Endothelial cell of umbilical vein (primary cell): ENCODE results near the gene ARHGAP27. TPM values are rescaled to one million over a fixed set of nuclear protein-coding genes. Genes with fewer than 3 reads are reported as not detected.
A peak's percentile ranks its signal among the peaks of the same experiment; 100 is the strongest.
"Not testable (repeated sequence)": the region's sequence is repeated elsewhere in the genome, so short reads cannot be mapped to it uniquely, and the experiment has no call there.

Experiments
- BruUV-seq: library from RNA; stranded (reverse); fragments of 400-500 nt; replicated peaks from 2 replicates; lab custom pipeline; 2021; lab: Mats Ljungman, UMichigan
- CTCF ChIA-PET: fragments of 300-600, 350-600 bp; sonication (Branson Sonifier 250); formaldehyde crosslinking; loops from one replicate; lab custom pipeline; 2021; ENCODE audit warnings: antibody characterized with exemption, inconsistent platforms; lab: Charles Lee
- POLR2A ChIA-PET: fragments of 300-600, 350-600 bp; sonication (Branson Sonifier 250); formaldehyde crosslinking; loops from one replicate; lab custom pipeline; 2021; ENCODE audit warnings: antibody characterized with exemption, inconsistent platforms; lab: Charles Lee
- DNase-seq: peaks from one replicate; pipeline ENCODE4 v3.0.0-alpha.2; 2011; ENCODE audit warnings: low read depth, low spot score
- FAIRE-seq: peaks from 2 replicates; lab custom pipeline; 2011; peaks lifted over from hg19 to GRCh38; lab: Jason Lieb, UNC
- H2AFZ ChIP-seq: 2 replicates; pipeline ENCODE4 v1.6.0; 2012; ENCODE audit warnings: low read depth, low read length, control low read depth, inconsistent platforms
- H3K27ac ChIP-seq: 2 replicates; pipeline ENCODE4 v1.5.1; 2011; ENCODE audit warnings: low read depth, mild to moderate bottlenecking, control low read depth, low read length, moderate library complexity; ENCODE audit not compliant: insufficient read depth
- H3K27me3 ChIP-seq, 2 experiments: 2 replicates each; pipeline versions ENCODE4 v1.6.0 to v1.6.1; 2011; ENCODE audit warnings: low read length in 2 of 2, mixed read lengths in 1 of 2; ENCODE audit not compliant: control insufficient read depth in 2 of 2, insufficient read depth in 2 of 2
- H3K36me3 ChIP-seq, 2 experiments: 2 replicates in 1 of 2; 3 replicates in 1 of 2; pipeline ENCODE4 v1.5.1; 2011; ENCODE audit warnings: low read length in 2 of 2, mild to moderate bottlenecking in 1 of 2, moderate library complexity in 1 of 2; ENCODE audit not compliant: control insufficient read depth in 2 of 2, insufficient read depth in 2 of 2; ENCODE audit errors: extremely low read depth in 1 of 2
- H3K4me1 ChIP-seq: 3 replicates; pipeline ENCODE4 v1.5.1; 2011; ENCODE audit warnings: mild to moderate bottlenecking, low read length; ENCODE audit not compliant: control insufficient read depth, insufficient read depth; ENCODE audit errors: extremely low read depth
- H3K4me2 ChIP-seq: 2 replicates; pipeline ENCODE4 v1.6.1; 2011; ENCODE audit warnings: low read length, control low read depth, mixed read lengths; ENCODE audit not compliant: insufficient read depth
- H3K4me3 ChIP-seq, 3 experiments: fragments of 200-600 bp in 1 of 3; sonication (generic), shearing (Covaris generic) in 1 of 3; replicated peaks in 1 of 3; 2 replicates each; pipeline ENCODE4 v1.5.1; 2011 to 2016; ENCODE audit warnings: control low read depth in 3 of 3, low read length in 3 of 3, mild to moderate bottlenecking in 2 of 3, inconsistent platforms in 1 of 3, low read depth in 1 of 3, moderate library complexity in 1 of 3; ENCODE audit not compliant: insufficient read depth in 1 of 3
- H3K79me2 ChIP-seq: 2 replicates; pipeline ENCODE4 v1.6.0; 2012; ENCODE audit warnings: low read length, inconsistent platforms; ENCODE audit not compliant: control insufficient read depth, insufficient read depth
- H3K9ac ChIP-seq: replicated peaks from 2 replicates; pipeline ENCODE3; 2011; ENCODE audit warnings: low read length, control low read depth; ENCODE audit not compliant: insufficient read depth; ENCODE audit errors: extremely low read depth
- H3K9me1 ChIP-seq: replicated peaks from 3 replicates; pipeline ENCODE4 v1.6.0; 2011; ENCODE audit warnings: mild to moderate bottlenecking, low read length; ENCODE audit not compliant: control insufficient read depth, insufficient read depth; ENCODE audit errors: extremely low read depth
- H3K9me3 ChIP-seq: replicated peaks from 2 replicates; pipeline ENCODE4 v1.5.1; 2012; ENCODE audit warnings: low read length, inconsistent platforms; ENCODE audit not compliant: control insufficient read depth, insufficient read depth
- H4K20me1 ChIP-seq: replicated peaks from 2 replicates; pipeline ENCODE3; 2011; ENCODE audit warnings: mild to moderate bottlenecking, low read length; ENCODE audit not compliant: control insufficient read depth, insufficient read depth; ENCODE audit errors: extremely low read depth
- FOS ChIP-seq: IDR thresholded peaks from 2 replicates; pipeline ENCODE4 v1.6.1; 2011; ENCODE audit warnings: mild to moderate bottlenecking, low read length, moderate library complexity, borderline replicate concordance; ENCODE audit not compliant: insufficient read depth
- JUN ChIP-seq: IDR thresholded peaks from 2 replicates; pipeline ENCODE4 v1.6.1; 2011; ENCODE audit warnings: borderline replicate concordance, low read depth; ENCODE audit not compliant: insufficient read length, insufficient read depth
- dilution Hi-C: fragments of 300-500 bp; cut with MboI; formaldehyde crosslinking; loops from one replicate; pipeline ENCODE4 v1.15.0; 2019; ENCODE audit warnings: low sequenced_read_pairs; ENCODE audit not compliant: extremely low pct_ligation_motif_present
- intact Hi-C: fragments of 100-400 bp; cut with micrococcal nuclease; formaldehyde crosslinking; loops from one replicate; pipeline ENCODE4 v1.10.0; 2022
- polyA plus RNA-seq, 4 experiments: library from polyadenylated mRNA; depleted of rRNA in 3 of 4; stranded (reverse) in 3 of 4; unstranded in 1 of 4; fragments of >200 nt; gene quantifications; 2 replicates each; pipeline versions ENCODE4 v1.2.1 to v1.2.3, GENCODE V29; 2011 to 2012; ENCODE audit warnings: missing spikeins in 1 of 4
- total RNA-seq: library from RNA; stranded (reverse); gene quantifications from 2 replicates; pipeline ENCODE4 v1.2.3, GENCODE V29; 2021

The ARHGAP27 gene
- total and polyA plus RNA-seq, 2 donors (not counting 3 experiments of a cell fraction or from before 2014, with no cell fraction given) = 21.0 to 47.0 TPM

DNA sequence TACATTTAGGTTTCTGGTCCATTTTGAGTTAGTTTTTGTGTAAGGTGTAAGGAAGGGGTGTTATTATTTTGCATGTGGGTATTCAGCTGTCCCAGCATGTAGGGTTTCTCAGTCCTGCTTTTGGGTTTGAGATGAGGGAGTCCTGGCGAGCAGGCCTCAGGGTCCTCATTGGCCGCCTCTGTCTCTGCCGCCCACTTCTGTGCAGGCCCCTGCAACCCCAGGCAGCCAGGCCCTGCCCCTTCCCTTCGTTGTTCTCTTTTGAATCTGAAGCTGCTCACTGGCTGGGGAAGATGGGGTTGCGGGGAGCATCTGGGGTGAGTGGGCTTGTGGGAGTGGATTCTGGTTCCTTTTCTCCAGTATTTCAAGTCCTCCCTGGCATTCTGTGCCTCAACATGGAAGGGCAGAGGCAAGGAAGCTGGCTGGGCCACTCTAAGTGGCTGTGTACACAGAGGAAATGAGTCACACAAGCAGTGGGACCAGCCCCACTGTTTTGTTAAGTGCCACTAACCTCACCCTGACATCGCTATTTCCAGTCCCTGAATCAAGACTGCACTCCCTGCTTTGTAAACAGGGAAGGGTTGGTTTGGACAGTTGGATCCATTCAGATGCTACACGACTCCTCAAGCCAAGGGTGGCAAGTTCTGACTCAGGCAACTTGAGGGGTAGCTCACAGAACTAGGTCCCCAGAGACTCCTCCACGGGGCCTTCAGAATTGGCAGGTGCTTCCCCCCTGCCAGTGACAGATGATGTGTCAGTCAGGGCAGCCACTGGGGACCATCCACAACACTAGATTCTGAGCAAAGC, 29.1 kb upstream of the ARHGAP27 start:
- H3K4me1 ChIP-seq, H3K9me1 ChIP-seq, intact Hi-C loops, dilution Hi-C loops, H3K79me2 ChIP-seq, POLR2A ChIA-PET, H3K9me3 ChIP-seq, H4K20me1 ChIP-seq, H3K4me2 ChIP-seq, H3K9ac ChIP-seq, H3K36me3 ChIP-seq, H2AFZ ChIP-seq, H3K4me3 ChIP-seq, BruUV-seq, CTCF ChIA-PET, H3K27me3 ChIP-seq: not testable (repeated sequence)
- peak overlapping the region; percentile 32 for H3K27ac ChIP-seq
- FAIRE-seq (peak; percentile 98), DNase-seq (peak; percentile 53)
- TF ChIP-seq FOS (peak; percentile 11), JUN (peak; percentile 21)

- intact Hi-C loops, CTCF ChIA-PET, H3K4me2 ChIP-seq, H3K9ac ChIP-seq, H4K20me1 ChIP-seq, BruUV-seq, H3K9me1 ChIP-seq, H3K27me3 ChIP-seq, H3K9me3 ChIP-seq, POLR2A ChIA-PET, H3K4me3 ChIP-seq, H2AFZ ChIP-seq, FAIRE-seq, H3K27ac ChIP-seq, DNase-seq, H3K79me2 ChIP-seq, H3K36me3 ChIP-seq, H3K4me1 ChIP-seq, dilution Hi-C loops: not testable (repeated sequence)
These were observed 27.8 kb upstream of the ARHGAP27 start for GRCh38 chr17:45460422-45460821.

- intact Hi-C loops, H3K4me2 ChIP-seq, H3K9me3 ChIP-seq, H3K79me2 ChIP-seq, BruUV-seq, FAIRE-seq, H3K9me1 ChIP-seq, H2AFZ ChIP-seq, H3K27ac ChIP-seq, H3K36me3 ChIP-seq, H3K27me3 ChIP-seq, dilution Hi-C loops, POLR2A ChIA-PET, CTCF ChIA-PET, H4K20me1 ChIP-seq, H3K4me1 ChIP-seq, H3K9ac ChIP-seq, DNase-seq, H3K4me3 ChIP-seq: not testable (repeated sequence)
These were observed 21.7 kb upstream of the ARHGAP27 start for GRCh38 chr17:45454341-45454740.

DNA sequence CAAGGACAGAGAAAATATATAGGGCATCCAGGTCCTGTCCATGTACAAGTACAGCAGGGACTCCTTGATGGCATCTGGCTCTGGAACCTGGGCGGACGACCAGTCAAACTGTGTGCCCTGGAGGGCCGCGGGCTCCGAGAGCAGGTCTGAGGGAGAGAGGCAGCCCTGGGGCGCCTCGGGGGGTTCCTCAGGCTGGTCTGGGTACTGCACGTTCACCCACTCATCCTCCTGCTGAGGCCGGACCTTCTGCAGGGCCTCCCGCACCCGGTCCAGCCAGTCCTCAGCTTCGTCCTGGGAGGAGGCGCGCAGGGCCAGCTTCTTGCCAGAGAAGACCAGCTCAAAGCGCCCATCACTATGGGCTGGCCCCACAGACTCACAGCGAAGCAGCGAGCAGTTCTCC, 21.1 kb upstream of the ARHGAP27 start:
- H3K9me3 ChIP-seq, dilution Hi-C loops, H3K4me3 ChIP-seq, H4K20me1 ChIP-seq, H3K4me1 ChIP-seq, FAIRE-seq, POLR2A ChIA-PET, H2AFZ ChIP-seq, H3K9ac ChIP-seq, H3K27ac ChIP-seq, H3K79me2 ChIP-seq, CTCF ChIA-PET, H3K36me3 ChIP-seq, H3K27me3 ChIP-seq, DNase-seq, intact Hi-C loops, H3K9me1 ChIP-seq, H3K4me2 ChIP-seq: not testable (repeated sequence)
- BruUV-seq = TSS peak; percentile 13
